Lung (tissue), 12 donors: ENCODE measurements around the gene PTTG1IP. TPM values are rescaled to one million over a fixed set of nuclear protein-coding genes. Genes with fewer than 3 reads are reported as not detected.

Experiments
- ATAC-seq: fragments of 200-7000 bp; cut with Tn5 transposase; one replicate; pipeline ENCODE4 v1.9.1; 2020; ENCODE audit warnings: moderate number of reproducible peaks; ENCODE audit not compliant: insufficient read depth, low FRiP score
- DNase-seq, 3 donors: peaks; one replicate each; pipeline ENCODE4 v3.0.0-alpha.2; 2013 to 2017
- H3K27ac ChIP-seq, 2 donors: one replicate each; pipeline ENCODE4 v1.5.1; 2013; ENCODE audit warnings: mild to moderate bottlenecking in 2 of 2, moderate library complexity in 2 of 2, control low read depth in 1 of 2, inconsistent platforms in 1 of 2, low read depth in 1 of 2, low read length in 1 of 2
- H3K27me3 ChIP-seq, 3 donors: one replicate each; pipeline ENCODE4 v1.5.1; 2013; ENCODE audit warnings: low read length in 2 of 3; ENCODE audit not compliant: control insufficient read depth in 3 of 3, insufficient read depth in 3 of 3
- H3K36me3 ChIP-seq, 4 donors: one replicate each; pipeline ENCODE4 v1.5.1; 2013; ENCODE audit warnings: low read length in 4 of 4, mild to moderate bottlenecking in 1 of 4, moderate library complexity in 1 of 4; ENCODE audit not compliant: control insufficient read depth in 4 of 4, insufficient read depth in 4 of 4
- H3K4me1 ChIP-seq, 5 donors: one replicate each; pipeline ENCODE4 v1.5.1; 2013; ENCODE audit warnings: low read length in 5 of 5, mild to moderate bottlenecking in 2 of 5, moderate library complexity in 1 of 5; ENCODE audit not compliant: control insufficient read depth in 5 of 5, insufficient read depth in 5 of 5
- H3K4me3 ChIP-seq: one replicate; pipeline ENCODE4 v1.5.1; 2013; ENCODE audit warnings: mild to moderate bottlenecking, control low read depth, moderate library complexity
- H3K9ac ChIP-seq, 2 donors: one replicate each; pipeline ENCODE4 v1.5.1; 2013; ENCODE audit warnings: low read length in 2 of 2, control low read depth in 1 of 2; ENCODE audit not compliant: insufficient read depth in 1 of 2
- H3K9me3 ChIP-seq, 4 donors: one replicate each; pipeline ENCODE4 v1.5.1; 2013; ENCODE audit warnings: low read length in 3 of 4, mild to moderate bottlenecking in 1 of 4, moderate library complexity in 1 of 4; ENCODE audit not compliant: control insufficient read depth in 4 of 4, insufficient read depth in 3 of 4
- CTCF ChIP-seq: IDR thresholded peaks from 2 replicates; pipeline ENCODE4 v1.5.1; 2012; ENCODE audit warnings: mild to moderate bottlenecking; ENCODE audit errors: control extremely low read depth, extremely low read depth
- WGBS, 2 donors: extraction: QIAGEN DNeasy Blood & Tissue Kit; methylation state at CpG; one replicate each; pipeline ENCODE4 v1.1.7; 2013; 5-methylcytosine and 5-hydroxymethylcytosine counted together
- polyA plus RNA-seq, 2 donors: library from polyadenylated mRNA; stranded (reverse); fragments of 200-250 nt; gene quantifications; one replicate each; pipeline ENCODE4 v1.2.1, GENCODE V29; 2013
- total RNA-seq, 2 donors: library from RNA; depleted of rRNA in 1 of 2; stranded (reverse); fragments of >200 nt in 1 of 2; gene quantifications; one replicate each; pipeline ENCODE4 v1.2.1, GENCODE V29; 2014 to 2021
- donor health status: control.
- donor health status: control.
- donor health status: Bipolar disorder and iron deficiency.
- donor health status: healthy.
- donor health status: DM: yes; HTN: yes; CAD: no.

The PTTG1IP gene
- total and polyA plus RNA-seq, 4 donors, result 139 to 247 (median 226) TPM

GRCh38 chr21:44819283-44820243 lies 53.9 kb downstream of the PTTG1IP start:
- peaks cover 0 to 1% (median 0%) of the 10 kb centered on the region in 4 donors for H3K36me3 ChIP-seq
- no peak overlapping the region for H3K4me3 ChIP-seq
- no peak overlapping the region for H3K9ac ChIP-seq
- peaks cover 0 to 10% (median 5%) of the 10 kb centered on the region in 5 donors for H3K4me1 ChIP-seq
- H3K9me3 ChIP-seq, result peaks cover 0 to 13% (median 3%) of the 10 kb centered on the region in 4 donors
- H3K27ac ChIP-seq, result no peak overlapping the region
- TF ChIP-seq CTCF, result no peak
- no peaks in the 10 kb centered on the region for H3K27me3 ChIP-seq
- DNase-seq, result no peak
- no peak for ATAC-seq
- 97% methylated on average over 33 of the region's 33 CpGs for WGBS, 2 donors

GRCh38 chr21:44818640-44819011 lies 54.9 kb downstream of the PTTG1IP start:
- peaks cover 0 to 10% (median 5%) of the 10 kb centered on the region in 5 donors for H3K4me1 ChIP-seq
- no peak for TF ChIP-seq CTCF
- peaks cover 0 to 4% (median 0%) of the 10 kb centered on the region in 4 donors for H3K36me3 ChIP-seq
- ATAC-seq (no peak), DNase-seq (no peak)
- 46 to 54% methylated on average over 37 of the region's 37 CpGs for WGBS, 2 donors
- H3K27me3 ChIP-seq, result no peaks in the 10 kb centered on the region
- peaks cover 0 to 13% (median 3%) of the 10 kb centered on the region in 4 donors for H3K9me3 ChIP-seq
- peak overlapping the region in 1 of 2 donors; percentile 25 for H3K9ac ChIP-seq
- H3K4me3 ChIP-seq, result peak overlapping the region; percentile 65
- peak overlapping the region; percentile 91 to 96 for H3K27ac ChIP-seq

GRCh38 chr21:44817914-44818639 lies 55.4 kb downstream of the PTTG1IP start, which contains the start of gene SUMO3:
Gene SUMO3, minus strand, starts transcription at chr21:44818062. Its CDS starts 94 bp downstream, at chr21:44817968.
- H3K27me3 ChIP-seq, result no peaks in the 10 kb centered on the region
- H3K9me3 ChIP-seq, result peaks cover 0 to 13% (median 2%) of the 10 kb centered on the region in 4 donors
- 1% methylated on average over 58 to 108 of the region's 108 CpGs for WGBS, 2 donors
- peak; percentile 75 for ATAC-seq
- H3K36me3 ChIP-seq, result peaks cover 0 to 10% (median 2%) of the 10 kb centered on the region in 4 donors
- H3K4me1 ChIP-seq, result peaks cover 0 to 10% (median 5%) of the 10 kb centered on the region in 5 donors
- H3K9ac ChIP-seq, result peak within 1 kb of the TSS in 1 of 2 donors; percentile 25
- no peak for TF ChIP-seq CTCF
- H3K27ac ChIP-seq, result peak within 1 kb of the TSS; percentile 91 to 96
- DNase-seq, result peak; percentile 89 to 91 (median 91)
- peak within 1 kb of the TSS; percentile 65 for H3K4me3 ChIP-seq
